Ovary (tissue), 3 donors: ENCODE measurements around the gene C1QTNF4.

Source experiments
- POLR2A ChIP-seq: fragments of 450-650 bp; IDR thresholded peaks from one replicate; pipeline ENCODE4 v1.6.1; 2017; ENCODE audit warnings: antibody characterized with exemption, mild to moderate bottlenecking, moderate library complexity
- TF ChIP-seq, protein P1 (sequence below), 3 donors: fragments of 450-650 bp in 2 of 3; fragments of 200-600 bp in 1 of 3; IDR thresholded peaks; one replicate each; pipeline versions ENCODE4 v1.5.1 to v1.8.0; 2016 to 2022; ENCODE audit warnings: antibody characterized with exemption in 3 of 3, mild to moderate bottlenecking in 1 of 3
- donor health status: DM: no; HTN: no; CAD: no.

DNA sequence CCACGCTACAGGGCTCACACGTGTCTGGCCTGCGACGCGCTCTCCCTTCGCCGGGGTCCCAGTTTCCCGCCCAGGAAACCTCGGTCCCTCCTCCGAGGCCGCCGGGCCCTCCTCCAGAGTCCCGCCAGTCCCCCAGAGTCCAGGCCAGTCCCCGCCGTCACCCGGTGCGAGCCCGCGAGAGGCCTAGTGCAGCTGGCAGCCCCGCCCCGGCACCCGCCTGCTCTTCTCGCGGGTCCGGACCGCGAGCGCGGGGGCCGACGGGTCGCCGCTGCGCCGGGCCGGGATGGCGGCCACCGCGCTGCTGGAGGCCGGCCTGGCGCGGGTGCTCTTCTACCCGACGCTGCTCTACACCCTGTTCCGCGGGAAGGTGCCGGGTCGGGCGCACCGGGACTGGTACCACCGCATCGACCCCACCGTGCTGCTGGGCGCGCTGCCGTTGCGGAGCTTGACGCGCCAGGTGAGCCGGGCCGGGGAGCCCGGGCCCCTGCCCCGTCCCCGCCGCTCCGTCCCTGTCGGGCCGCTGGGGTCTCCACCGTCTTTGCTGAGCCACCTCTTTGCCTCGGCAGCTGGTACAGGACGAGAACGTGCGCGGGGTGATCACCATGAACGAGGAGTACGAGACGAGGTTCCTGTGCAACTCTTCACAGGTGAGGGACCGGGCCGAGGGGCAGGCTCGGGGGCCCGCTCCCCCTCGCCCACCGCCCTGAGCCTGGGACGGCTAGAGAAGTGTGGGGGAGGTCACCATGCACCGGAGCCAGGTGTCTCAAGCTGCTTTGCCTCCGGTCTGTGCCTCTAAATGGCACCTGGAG is 28.7 kb downstream of the C1QTNF4 start, which contains the start of gene PTPMT1:
- TF ChIP-seq, protein P1, sequence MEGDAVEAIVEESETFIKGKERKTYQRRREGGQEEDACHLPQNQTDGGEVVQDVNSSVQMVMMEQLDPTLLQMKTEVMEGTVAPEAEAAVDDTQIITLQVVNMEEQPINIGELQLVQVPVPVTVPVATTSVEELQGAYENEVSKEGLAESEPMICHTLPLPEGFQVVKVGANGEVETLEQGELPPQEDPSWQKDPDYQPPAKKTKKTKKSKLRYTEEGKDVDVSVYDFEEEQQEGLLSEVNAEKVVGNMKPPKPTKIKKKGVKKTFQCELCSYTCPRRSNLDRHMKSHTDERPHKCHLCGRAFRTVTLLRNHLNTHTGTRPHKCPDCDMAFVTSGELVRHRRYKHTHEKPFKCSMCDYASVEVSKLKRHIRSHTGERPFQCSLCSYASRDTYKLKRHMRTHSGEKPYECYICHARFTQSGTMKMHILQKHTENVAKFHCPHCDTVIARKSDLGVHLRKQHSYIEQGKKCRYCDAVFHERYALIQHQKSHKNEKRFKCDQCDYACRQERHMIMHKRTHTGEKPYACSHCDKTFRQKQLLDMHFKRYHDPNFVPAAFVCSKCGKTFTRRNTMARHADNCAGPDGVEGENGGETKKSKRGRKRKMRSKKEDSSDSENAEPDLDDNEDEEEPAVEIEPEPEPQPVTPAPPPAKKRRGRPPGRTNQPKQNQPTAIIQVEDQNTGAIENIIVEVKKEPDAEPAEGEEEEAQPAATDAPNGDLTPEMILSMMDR (IDR thresholded peaks at IDR 0.05), result no peak
- TF ChIP-seq POLR2A, result peak; percentile 28
